GM12878 (cell line): ENCODE measurements around the gene PNPLA5. TPM values are rescaled to one million over a fixed set of nuclear protein-coding genes. Genes with fewer than 3 reads are reported as not detected.

Experiments
- ATAC-seq: fragments of 200-7000 bp; cut with Tn5 transposase; 3 replicates; pipeline ENCODE4 v1.9.1; 2020; ENCODE audit warnings: mild to moderate bottlenecking, moderate library complexity
- BruUV-seq: library from RNA; stranded (reverse); fragments of 400-500 nt; replicated peaks from 2 replicates; lab custom pipeline; 2021; lab: Mats Ljungman, UMichigan
- CTCF ChIA-PET: fragments of 300-600 bp; sonication (Branson Sonifier 250); formaldehyde crosslinking; extraction: SDS; loops from one replicate; lab custom pipeline; 2021; ENCODE audit warnings: inconsistent platforms; lab: Yijun Ruan, JAX
- POLR2A ChIA-PET: fragments of 350-600 bp; formaldehyde crosslinking; extraction: SDS; loops from one replicate; lab custom pipeline; 2021; ENCODE audit warnings: inconsistent platforms; lab: Charles Lee
- RAD21 ChIA-PET: fragments of 300-600 bp; sonication (Branson Sonifier 250); formaldehyde crosslinking; loops from one replicate; lab custom pipeline; 2023; ENCODE audit warnings: antibody characterized with exemption; ENCODE audit not compliant: unreplicated experiment; lab: Charles Lee
- SMC1A ChIA-PET: fragments of 300-600 bp; sonication (Branson Sonifier 250); formaldehyde crosslinking; loops from one replicate; lab custom pipeline; 2023; ENCODE audit not compliant: unreplicated experiment, uncharacterized antibody; lab: Charles Lee
- DNase-seq: peaks from one replicate; pipeline ENCODE4 v3.0.0-alpha.2; 2011; ENCODE audit warnings: low read depth, low spot score
- FAIRE-seq: peaks from 3 replicates; lab custom pipeline; 2011; peaks lifted over from hg19 to GRCh38; lab: Jason Lieb, UNC
- H2AFZ ChIP-seq: 2 replicates; pipeline ENCODE4 v1.6.0; 2011; ENCODE audit warnings: low read depth, low read length, control low read depth; ENCODE audit not compliant: control insufficient read depth
- H3K27ac ChIP-seq: 2 replicates; pipeline ENCODE4 v1.5.1; 2011; ENCODE audit warnings: control low read depth; ENCODE audit not compliant: control insufficient read depth, insufficient read depth
- H3K27me3 ChIP-seq, 2 experiments: replicated peaks in 1 of 2; 2 replicates each; pipeline versions ENCODE4 v1.6.0 to v1.6.1; 2011; ENCODE audit warnings: low read length in 1 of 2; ENCODE audit not compliant: control insufficient read depth in 2 of 2, insufficient read depth in 2 of 2
- H3K36me3 ChIP-seq, 2 experiments: 2 replicates each; pipeline ENCODE4 v1.5.1; 2011; ENCODE audit warnings: low read length in 1 of 2; ENCODE audit not compliant: control insufficient read depth in 2 of 2, insufficient read depth in 2 of 2
- H3K4me1 ChIP-seq: 2 replicates; pipeline ENCODE4 v1.6.1; 2011; ENCODE audit warnings: mild to moderate bottlenecking, low read length, moderate library complexity, mixed read lengths; ENCODE audit not compliant: control insufficient read depth, insufficient read depth
- H3K4me2 ChIP-seq: 2 replicates; pipeline ENCODE4 v1.6.0; 2011; ENCODE audit warnings: control low read depth; ENCODE audit not compliant: control insufficient read depth, insufficient read depth
- H3K4me3 ChIP-seq: fragments of 200-600 bp; sonication (generic); 2 replicates; pipeline ENCODE4 v1.5.1; 2016
- H3K79me2 ChIP-seq: 2 replicates; pipeline ENCODE4 v1.6.0; 2011; ENCODE audit warnings: low read length; ENCODE audit not compliant: control insufficient read depth, insufficient read depth
- H3K9ac ChIP-seq: 2 replicates; pipeline ENCODE4 v1.8.0; 2011; ENCODE audit warnings: low read length, control low read depth, mixed read lengths; ENCODE audit not compliant: control insufficient read depth, insufficient read depth
- H3K9me3 ChIP-seq: replicated peaks from 3 replicates; pipeline ENCODE4 v1.5.1; 2011; ENCODE audit warnings: mild to moderate bottlenecking, low read length; ENCODE audit not compliant: control insufficient read depth, insufficient read depth
- H4K20me1 ChIP-seq: 2 replicates; pipeline ENCODE4 v1.6.0; 2011; ENCODE audit not compliant: control insufficient read depth, insufficient read depth
- ETV6 ChIP-seq, 2 experiments: fragments of 450-650 bp in 1 of 2; IDR thresholded peaks in 1 of 2; conservative IDR thresholded peaks in 1 of 2; 2 replicates each; pipeline ENCODE4 v1.6.1; 2014; ENCODE audit warnings: antibody characterized with exemption in 1 of 2, borderline replicate concordance in 1 of 2, low read depth in 1 of 2, mild to moderate bottlenecking in 1 of 2, moderate library complexity in 1 of 2
- HDAC2 ChIP-seq: fragments of 200-600 bp; sonication (generic); IDR thresholded peaks from 2 replicates; pipeline ENCODE4 v1.6.1; 2017
- IKZF1 ChIP-seq: fragments of 450-650 bp; conservative IDR thresholded peaks from 2 replicates; pipeline ENCODE4 v1.6.1; 2017; ENCODE audit warnings: antibody characterized with exemption, mild to moderate bottlenecking
- KLF5 ChIP-seq: fragments of 450-650 bp; IDR thresholded peaks from 2 replicates; pipeline ENCODE4 v1.6.1; 2014; ENCODE audit warnings: mild to moderate bottlenecking; ENCODE audit not compliant: partially characterized antibody
- LARP7 ChIP-seq: fragments of 450-650 bp; IDR thresholded peaks from 2 replicates; pipeline ENCODE4 v1.6.1; 2017; ENCODE audit warnings: mild to moderate bottlenecking
- SIN3A ChIP-seq: IDR thresholded peaks from 2 replicates; pipeline ENCODE4 v1.6.1; 2012; ENCODE audit warnings: low read depth, low read length, improper control_type of control experiment
- SRF ChIP-seq, 2 experiments: IDR thresholded peaks; 2 replicates each; pipeline ENCODE4 v1.6.1; 2011; ENCODE audit warnings: low read depth in 2 of 2, low read length in 2 of 2, mild to moderate bottlenecking in 1 of 2, moderate library complexity in 1 of 2
- STAT3 ChIP-seq: IDR thresholded peaks from 2 replicates; pipeline ENCODE4 v1.6.1; 2011; ENCODE audit warnings: low read depth, low read length, improper control_type of control experiment
- TARDBP ChIP-seq: IDR thresholded peaks from 2 replicates; pipeline ENCODE4 v1.6.1; 2016; ENCODE audit warnings: borderline replicate concordance
- ZZZ3 ChIP-seq: IDR thresholded peaks from 2 replicates; pipeline ENCODE4 v1.6.1; 2011; ENCODE audit warnings: low read depth; ENCODE audit not compliant: control insufficient read depth, insufficient read length
- WGBS: methylation state at CpG from one replicate; pipeline ENCODE4 v1.1.6; 2016; ENCODE audit warnings: low lambda C conversion rate; ENCODE audit not compliant: insufficient replicate concordance, insufficient coverage; ENCODE audit errors: missing lambda C conversion rate; 5-methylcytosine and 5-hydroxymethylcytosine counted together
- in situ Hi-C: fragments of 300-500 bp; cut with MboI; formaldehyde crosslinking; loops from 9 replicates; pipeline ENCODE4 v1.14.3; 2018; ENCODE audit warnings: mixed read lengths
- intact Hi-C: fragments of 100-400 bp; cut with micrococcal nuclease; formaldehyde crosslinking; loops from one replicate; pipeline ENCODE4 v1.14.2; 2022; ENCODE audit not compliant: unreplicated experiment
- polyA plus RNA-seq, 11 experiments: library from polyadenylated mRNA; depleted of rRNA in 4 of 11; unstranded in 6 of 11; stranded (reverse) in 5 of 11; fragments of >200 nt; fragmentation: Nextera tagmentation in 4 of 11; fragmentation: Illumina TruSeq in 1 of 11; extraction: Ambion mirVana in 4 of 11; extraction: Trizol in 1 of 11; gene quantifications; 1 replicate in 1 of 11; 2 replicates in 10 of 11; pipeline versions ENCODE4 v1.2.1 to v1.2.3, GENCODE V29; 2011 to 2016; ENCODE audit warnings: inconsistent platforms in 2 of 11, missing spikeins in 2 of 11, low read depth in 1 of 11
- total RNA-seq, 4 experiments: library from RNA; depleted of rRNA in 3 of 4; stranded (reverse); fragments of >200 nt in 3 of 4; fragmentation: Illumina TruSeq in 1 of 4; extraction: Trizol in 1 of 4; gene quantifications; 2 replicates each; pipeline versions ENCODE4 v1.2.1 to v1.2.3, GENCODE V29; 2013 to 2021
- TF ChIP-seq, protein P1 (sequence below): IDR thresholded peaks from 2 replicates; pipeline ENCODE4 v1.6.1; 2012; ENCODE audit warnings: improper control_type of control experiment, low read depth, low read length; ENCODE audit not compliant: insufficient replicate concordance
- TF ChIP-seq, protein P2 (sequence below): IDR thresholded peaks from 2 replicates; pipeline ENCODE4 v1.6.1; 2012; ENCODE audit warnings: mild to moderate bottlenecking, low read depth, low read length
- TF ChIP-seq, protein P3 (sequence below): fragments of 450-650 bp; IDR thresholded peaks from 2 replicates; pipeline ENCODE4 v1.6.1; 2017; ENCODE audit warnings: borderline replicate concordance

The PNPLA5 gene
- total and polyA plus RNA-seq, 10 of the 15 experiments (the other 5 are each of a cell fraction or from before 2014, with no cell fraction given) = not detected

DNA sequence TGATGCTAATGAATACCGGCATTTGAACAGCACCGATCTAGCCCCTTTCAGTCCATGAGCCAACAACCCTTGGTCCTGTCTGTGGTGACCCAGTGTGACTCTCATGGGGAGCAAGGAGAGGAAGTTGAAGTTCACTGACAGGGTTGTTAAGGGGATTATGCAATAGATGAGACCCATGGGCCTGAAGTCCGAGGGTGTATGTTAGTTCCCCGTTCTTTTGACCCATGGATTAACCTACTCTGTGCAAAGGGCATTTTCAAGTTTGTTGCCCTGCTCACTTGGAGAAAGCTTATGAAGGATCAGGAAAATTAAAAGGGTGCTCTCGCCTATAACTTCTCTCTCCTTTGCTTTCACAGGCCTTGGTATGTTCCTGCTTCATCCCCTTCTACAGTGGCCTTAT is 36.7 kb upstream of the PNPLA5 start:
- no peak for ATAC-seq
- Histone ChIP-seq H4K20me1 (no peaks in the 10 kb centered on the region; the same call in 1 of the 2 replicates), H3K4me2 (no peak overlapping the region), H3K27me3 (peaks cover 0 to 3% of the 10 kb centered on the region in 2 experiments; a peak in 2 of 4 replicates), H3K36me3 (no peaks in the 10 kb centered on the region), H3K9ac (no peak overlapping the region), H3K4me3 (no peak overlapping the region), H2AFZ (no peak overlapping the region), H3K9me3 (no peaks in the 10 kb centered on the region), H3K79me2 (no peaks in the 10 kb centered on the region), H3K27ac (no peak overlapping the region), H3K4me1 (no peaks in the 10 kb centered on the region)
- intact Hi-C loops (no loop called here), in situ Hi-C loops (no loop called here)
- SMC1A ChIA-PET = no interaction called here
- no peak for DNase-seq
- BruUV-seq = no TSS peak
- no peak for FAIRE-seq
- POLR2A ChIA-PET = no interaction called here
- no peak for TF ChIP-seq KLF5
- TF ChIP-seq, protein P1, sequence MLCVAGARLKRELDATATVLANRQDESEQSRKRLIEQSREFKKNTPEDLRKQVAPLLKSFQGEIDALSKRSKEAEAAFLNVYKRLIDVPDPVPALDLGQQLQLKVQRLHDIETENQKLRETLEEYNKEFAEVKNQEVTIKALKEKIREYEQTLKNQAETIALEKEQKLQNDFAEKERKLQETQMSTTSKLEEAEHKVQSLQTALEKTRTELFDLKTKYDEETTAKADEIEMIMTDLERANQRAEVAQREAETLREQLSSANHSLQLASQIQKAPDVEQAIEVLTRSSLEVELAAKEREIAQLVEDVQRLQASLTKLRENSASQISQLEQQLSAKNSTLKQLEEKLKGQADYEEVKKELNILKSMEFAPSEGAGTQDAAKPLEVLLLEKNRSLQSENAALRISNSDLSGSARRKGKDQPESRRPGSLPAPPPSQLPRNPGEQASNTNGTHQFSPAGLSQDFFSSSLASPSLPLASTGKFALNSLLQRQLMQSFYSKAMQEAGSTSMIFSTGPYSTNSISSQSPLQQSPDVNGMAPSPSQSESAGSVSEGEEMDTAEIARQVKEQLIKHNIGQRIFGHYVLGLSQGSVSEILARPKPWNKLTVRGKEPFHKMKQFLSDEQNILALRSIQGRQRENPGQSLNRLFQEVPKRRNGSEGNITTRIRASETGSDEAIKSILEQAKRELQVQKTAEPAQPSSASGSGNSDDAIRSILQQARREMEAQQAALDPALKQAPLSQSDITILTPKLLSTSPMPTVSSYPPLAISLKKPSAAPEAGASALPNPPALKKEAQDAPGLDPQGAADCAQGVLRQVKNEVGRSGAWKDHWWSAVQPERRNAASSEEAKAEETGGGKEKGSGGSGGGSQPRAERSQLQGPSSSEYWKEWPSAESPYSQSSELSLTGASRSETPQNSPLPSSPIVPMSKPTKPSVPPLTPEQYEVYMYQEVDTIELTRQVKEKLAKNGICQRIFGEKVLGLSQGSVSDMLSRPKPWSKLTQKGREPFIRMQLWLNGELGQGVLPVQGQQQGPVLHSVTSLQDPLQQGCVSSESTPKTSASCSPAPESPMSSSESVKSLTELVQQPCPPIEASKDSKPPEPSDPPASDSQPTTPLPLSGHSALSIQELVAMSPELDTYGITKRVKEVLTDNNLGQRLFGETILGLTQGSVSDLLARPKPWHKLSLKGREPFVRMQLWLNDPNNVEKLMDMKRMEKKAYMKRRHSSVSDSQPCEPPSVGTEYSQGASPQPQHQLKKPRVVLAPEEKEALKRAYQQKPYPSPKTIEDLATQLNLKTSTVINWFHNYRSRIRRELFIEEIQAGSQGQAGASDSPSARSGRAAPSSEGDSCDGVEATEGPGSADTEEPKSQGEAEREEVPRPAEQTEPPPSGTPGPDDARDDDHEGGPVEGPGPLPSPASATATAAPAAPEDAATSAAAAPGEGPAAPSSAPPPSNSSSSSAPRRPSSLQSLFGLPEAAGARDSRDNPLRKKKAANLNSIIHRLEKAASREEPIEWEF = no peak
- TF ChIP-seq IKZF1 = no peak
- no peak for TF ChIP-seq SIN3A
- TF ChIP-seq, protein P2, sequence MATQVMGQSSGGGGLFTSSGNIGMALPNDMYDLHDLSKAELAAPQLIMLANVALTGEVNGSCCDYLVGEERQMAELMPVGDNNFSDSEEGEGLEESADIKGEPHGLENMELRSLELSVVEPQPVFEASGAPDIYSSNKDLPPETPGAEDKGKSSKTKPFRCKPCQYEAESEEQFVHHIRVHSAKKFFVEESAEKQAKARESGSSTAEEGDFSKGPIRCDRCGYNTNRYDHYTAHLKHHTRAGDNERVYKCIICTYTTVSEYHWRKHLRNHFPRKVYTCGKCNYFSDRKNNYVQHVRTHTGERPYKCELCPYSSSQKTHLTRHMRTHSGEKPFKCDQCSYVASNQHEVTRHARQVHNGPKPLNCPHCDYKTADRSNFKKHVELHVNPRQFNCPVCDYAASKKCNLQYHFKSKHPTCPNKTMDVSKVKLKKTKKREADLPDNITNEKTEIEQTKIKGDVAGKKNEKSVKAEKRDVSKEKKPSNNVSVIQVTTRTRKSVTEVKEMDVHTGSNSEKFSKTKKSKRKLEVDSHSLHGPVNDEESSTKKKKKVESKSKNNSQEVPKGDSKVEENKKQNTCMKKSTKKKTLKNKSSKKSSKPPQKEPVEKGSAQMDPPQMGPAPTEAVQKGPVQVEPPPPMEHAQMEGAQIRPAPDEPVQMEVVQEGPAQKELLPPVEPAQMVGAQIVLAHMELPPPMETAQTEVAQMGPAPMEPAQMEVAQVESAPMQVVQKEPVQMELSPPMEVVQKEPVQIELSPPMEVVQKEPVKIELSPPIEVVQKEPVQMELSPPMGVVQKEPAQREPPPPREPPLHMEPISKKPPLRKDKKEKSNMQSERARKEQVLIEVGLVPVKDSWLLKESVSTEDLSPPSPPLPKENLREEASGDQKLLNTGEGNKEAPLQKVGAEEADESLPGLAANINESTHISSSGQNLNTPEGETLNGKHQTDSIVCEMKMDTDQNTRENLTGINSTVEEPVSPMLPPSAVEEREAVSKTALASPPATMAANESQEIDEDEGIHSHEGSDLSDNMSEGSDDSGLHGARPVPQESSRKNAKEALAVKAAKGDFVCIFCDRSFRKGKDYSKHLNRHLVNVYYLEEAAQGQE = no peak
- no peak for TF ChIP-seq ETV6 (conservative IDR thresholded peaks at IDR 0.05 in 1 of 2, IDR thresholded peaks at IDR 0.05 in 1 of 2; ENCODE audit: borderline replicate concordance in 1 of 2, low read depth in 1 of 2)
- no peak for TF ChIP-seq SRF (IDR thresholded peaks at IDR 0.05; ENCODE audit: low read depth in 2 of 2, low read length in 2 of 2)
- TF ChIP-seq ZZZ3 = no peak
- no peak for TF ChIP-seq LARP7
- no peak for TF ChIP-seq STAT3
- no peak for TF ChIP-seq TARDBP
- TF ChIP-seq HDAC2 = no peak
- TF ChIP-seq, protein P3, sequence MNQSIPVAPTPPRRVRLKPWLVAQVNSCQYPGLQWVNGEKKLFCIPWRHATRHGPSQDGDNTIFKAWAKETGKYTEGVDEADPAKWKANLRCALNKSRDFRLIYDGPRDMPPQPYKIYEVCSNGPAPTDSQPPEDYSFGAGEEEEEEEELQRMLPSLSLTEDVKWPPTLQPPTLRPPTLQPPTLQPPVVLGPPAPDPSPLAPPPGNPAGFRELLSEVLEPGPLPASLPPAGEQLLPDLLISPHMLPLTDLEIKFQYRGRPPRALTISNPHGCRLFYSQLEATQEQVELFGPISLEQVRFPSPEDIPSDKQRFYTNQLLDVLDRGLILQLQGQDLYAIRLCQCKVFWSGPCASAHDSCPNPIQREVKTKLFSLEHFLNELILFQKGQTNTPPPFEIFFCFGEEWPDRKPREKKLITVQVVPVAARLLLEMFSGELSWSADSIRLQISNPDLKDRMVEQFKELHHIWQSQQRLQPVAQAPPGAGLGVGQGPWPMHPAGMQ = no peak
- 38% methylated on average over 5 of the region's 5 CpGs for WGBS
- CTCF ChIA-PET = interaction anchor here (1.0 to 1.6 kb wide), 2 partner anchors 18 to 45 kb away, joined by 3 to 6 read pairs; no protein-coding TSS in a partner anchor
- RAD21 ChIA-PET = no interaction called here
